IMR-90 (cell line): ENCODE data around the gene API5. TPM values are rescaled to one million over a fixed set of nuclear protein-coding genes. Genes with fewer than 3 reads are reported as not detected.

ENCODE experiments used
- ATAC-seq: fragments of 200-7000 bp; cut with Tn5 transposase; 2 replicates; pipeline ENCODE4 v1.9.1; 2020; ENCODE audit warnings: low read depth, mild to moderate bottlenecking, moderate library complexity
- BruUV-seq: library from RNA; stranded (reverse); fragments of 400-500 nt; replicated peaks from 2 replicates; lab custom pipeline; 2021; lab: Mats Ljungman, UMichigan
- CTCF ChIA-PET: fragments of 300-600 bp; formaldehyde crosslinking; extraction: SDS; loops from one replicate; lab custom pipeline; 2021; ENCODE audit warnings: antibody characterized with exemption; lab: Yijun Ruan, JAX
- POLR2A ChIA-PET: fragments of 300-600 bp; sonication (Branson Sonifier 250); formaldehyde crosslinking; loops from one replicate; lab custom pipeline; 2022; ENCODE audit warnings: antibody characterized with exemption; ENCODE audit not compliant: unreplicated experiment; lab: Charles Lee
- DNase-seq: peaks from one replicate; pipeline ENCODE4 v3.0.0; 2013
- H2AFZ ChIP-seq: replicated peaks from 2 replicates; pipeline ENCODE3; 2013; ENCODE audit warnings: low read length, mild to moderate bottlenecking; ENCODE audit not compliant: poor library complexity
- H2AK5ac ChIP-seq: 2 replicates; pipeline ENCODE4 v1.6.1; 2013; ENCODE audit warnings: low read depth, low read length, inconsistent platforms
- H2AK9ac ChIP-seq: replicated peaks from 2 replicates; pipeline ENCODE3; 2013; ENCODE audit warnings: mild to moderate bottlenecking, low read depth, low read length, moderate library complexity; ENCODE audit not compliant: poor library complexity
- H2BK120ac ChIP-seq: 2 replicates; pipeline ENCODE4 v1.6.1; 2013; ENCODE audit warnings: low read depth, low read length, inconsistent platforms
- H2BK15ac ChIP-seq: 3 replicates; pipeline ENCODE4 v1.6.1; 2013; ENCODE audit warnings: low read depth, low read length, inconsistent platforms
- H2BK20ac ChIP-seq: 2 replicates; pipeline ENCODE4 v1.6.1; 2013; ENCODE audit warnings: low read depth, mild to moderate bottlenecking, inconsistent platforms, low read length, moderate library complexity
- H2BK5ac ChIP-seq: 2 replicates; pipeline ENCODE4 v1.6.1; 2013; ENCODE audit warnings: mild to moderate bottlenecking, low read depth, low read length, inconsistent platforms; ENCODE audit not compliant: poor library complexity, severe bottlenecking
- H3K14ac ChIP-seq: replicated peaks from 2 replicates; pipeline ENCODE4 v1.6.1; 2013; ENCODE audit warnings: low read depth, low read length, inconsistent platforms
- H3K18ac ChIP-seq: 2 replicates; pipeline ENCODE4 v1.6.1; 2013; ENCODE audit warnings: low read depth, low read length, control low read depth
- H3K23ac ChIP-seq: 2 replicates; pipeline ENCODE4 v1.6.1; 2013; ENCODE audit warnings: low read depth, low read length, inconsistent platforms
- H3K27ac ChIP-seq: 2 replicates; pipeline ENCODE4 v1.5.1; 2013; ENCODE audit warnings: mild to moderate bottlenecking, control low read depth, low read length; ENCODE audit not compliant: insufficient read depth
- H3K27me3 ChIP-seq: 2 replicates; pipeline ENCODE4 v1.6.1; 2013; ENCODE audit warnings: low read length; ENCODE audit not compliant: control insufficient read depth, insufficient read depth
- H3K36me3 ChIP-seq: 2 replicates; pipeline ENCODE4 v1.6.1; 2013; ENCODE audit warnings: low read length, mixed read lengths; ENCODE audit not compliant: control insufficient read depth, insufficient read depth
- H3K4ac ChIP-seq: 2 replicates; pipeline ENCODE4 v1.6.1; 2013; ENCODE audit warnings: low read depth, low read length, inconsistent platforms
- H3K4me1 ChIP-seq: 2 replicates; pipeline ENCODE4 v1.6.1; 2013; ENCODE audit warnings: low read length, mixed read lengths; ENCODE audit not compliant: control insufficient read depth, insufficient read depth
- H3K4me2 ChIP-seq: 2 replicates; pipeline ENCODE4 v1.6.1; 2013; ENCODE audit warnings: low read depth, mild to moderate bottlenecking, control low read depth, low read length, moderate library complexity
- H3K4me3 ChIP-seq: 2 replicates; pipeline ENCODE4 v1.5.1; 2013; ENCODE audit warnings: low read depth, mild to moderate bottlenecking, control low read depth, low read length, moderate library complexity; ENCODE audit not compliant: insufficient read depth
- H3K56ac ChIP-seq: 2 replicates; pipeline ENCODE4 v1.6.1; 2013; ENCODE audit warnings: low read length, inconsistent platforms; ENCODE audit not compliant: insufficient read depth; ENCODE audit errors: extremely low read depth
- H3K79me1 ChIP-seq, 2 experiments: 2 replicates each; pipeline ENCODE4 v1.6.1; 2013; ENCODE audit warnings: low read length in 2 of 2, inconsistent platforms in 1 of 2, low read depth in 1 of 2
- H3K9ac ChIP-seq: 2 replicates; pipeline ENCODE4 v1.6.1; 2013; ENCODE audit warnings: low read depth, low read length, control low read depth
- H3K9me1 ChIP-seq: 2 replicates; pipeline ENCODE4 v1.6.1; 2013; ENCODE audit warnings: low read length, inconsistent platforms; ENCODE audit not compliant: insufficient read depth
- H3K9me3 ChIP-seq: 2 replicates; pipeline ENCODE4 v1.6.1; 2013; ENCODE audit warnings: low read length; ENCODE audit not compliant: control insufficient read depth, insufficient read depth
- H4K20me1 ChIP-seq: 2 replicates; pipeline ENCODE4 v1.6.1; 2013; ENCODE audit warnings: low read length, inconsistent platforms; ENCODE audit not compliant: insufficient read depth
- H4K5ac ChIP-seq: 2 replicates; pipeline ENCODE4 v1.6.1; 2013; ENCODE audit warnings: mild to moderate bottlenecking, low read depth, low read length, control low read depth
- H4K8ac ChIP-seq, 2 experiments: 2 replicates each; pipeline ENCODE4 v1.6.1; 2013; ENCODE audit warnings: low read depth in 2 of 2, low read length in 2 of 2, control low read depth in 1 of 2, inconsistent platforms in 1 of 2
- H4K91ac ChIP-seq: 2 replicates; pipeline ENCODE4 v1.6.1; 2013; ENCODE audit warnings: low read depth, low read length, inconsistent platforms; ENCODE audit not compliant: insufficient read depth
- BHLHE40 ChIP-seq: fragments of 150-350 bp; IDR thresholded peaks from 2 replicates; pipeline ENCODE4 v1.6.1; 2016; ENCODE audit warnings: mild to moderate bottlenecking, low read depth, low read length
- CEBPB ChIP-seq: IDR thresholded peaks from 2 replicates; pipeline ENCODE4 v1.6.1; 2012; ENCODE audit warnings: low read depth, low read length, improper control_type of control experiment
- CHD1 ChIP-seq: IDR thresholded peaks from 2 replicates; pipeline ENCODE4 v1.6.1; 2012; ENCODE audit warnings: low read depth, low read length, improper control_type of control experiment
- FOS ChIP-seq: fragments of 150-350 bp; IDR thresholded peaks from 2 replicates; pipeline ENCODE4 v1.6.1; 2016; ENCODE audit warnings: low read depth, low read length
- MAFK ChIP-seq: IDR thresholded peaks from 2 replicates; pipeline ENCODE4 v1.6.1; 2012; ENCODE audit warnings: low read depth, low read length, improper control_type of control experiment
- MAZ ChIP-seq: IDR thresholded peaks from 2 replicates; pipeline ENCODE4 v1.6.1; 2012; ENCODE audit warnings: low read depth, mild to moderate bottlenecking, low read length, improper control_type of control experiment, moderate library complexity, borderline replicate concordance
- MXI1 ChIP-seq: IDR thresholded peaks from 2 replicates; pipeline ENCODE4 v1.6.1; 2012; ENCODE audit warnings: low read depth, mild to moderate bottlenecking, low read length, moderate library complexity, borderline replicate concordance
- POLR2A ChIP-seq: IDR thresholded peaks from 2 replicates; pipeline ENCODE4 v1.6.1; 2012; ENCODE audit warnings: mild to moderate bottlenecking, low read depth, low read length
- RAD21 ChIP-seq: IDR thresholded peaks from 2 replicates; pipeline ENCODE4 v1.6.1; 2012; ENCODE audit warnings: low read length, improper control_type of control experiment
- RCOR1 ChIP-seq: IDR thresholded peaks from 2 replicates; pipeline ENCODE4 v1.6.1; 2012; ENCODE audit warnings: mild to moderate bottlenecking, low read length, improper control_type of control experiment; ENCODE audit not compliant: insufficient replicate concordance
- SMC3 ChIP-seq: fragments of 150-350 bp; IDR thresholded peaks from 2 replicates; pipeline ENCODE4 v1.6.1; 2016; ENCODE audit warnings: low read depth, mild to moderate bottlenecking, antibody characterized with exemption, low read length, moderate library complexity
- WGBS, 2 experiments: methylation state at CpG; one replicate each; pipeline versions ENCODE4 v1.1.5 to v1.1.7; 2013; ENCODE audit warnings: missing lambda C conversion rate in 2 of 2; ENCODE audit not compliant: insufficient read length in 1 of 2; ENCODE audit errors: extremely low coverage in 2 of 2; 5-methylcytosine and 5-hydroxymethylcytosine counted together
- dilution Hi-C: fragments of 300-500 bp; cut with HindIII; formaldehyde crosslinking; loops from one replicate; pipeline ENCODE4 v1.14.3; 2018; ENCODE audit warnings: low sequenced_read_pairs; ENCODE audit not compliant: unreplicated experiment
- in situ Hi-C: fragments of 300-500 bp; cut with MboI; formaldehyde crosslinking; loops from 3 replicates; pipeline ENCODE4 v1.14.3; 2019; ENCODE audit warnings: low sequenced_read_pairs, inconsistent platforms, mixed read lengths
- intact Hi-C: fragments of 100-400 bp; cut with micrococcal nuclease; formaldehyde crosslinking; loops from 2 replicates; pipeline ENCODE4 v1.10.0; 2022
- polyA plus RNA-seq, 3 experiments: library from polyadenylated mRNA; depleted of rRNA; stranded (reverse); fragments of >200 nt; gene quantifications; 2 replicates each; pipeline ENCODE4 v1.2.3, GENCODE V29; 2012; ENCODE audit warnings: low replicate concordance in 1 of 3
- total RNA-seq: library from RNA; depleted of rRNA; stranded (reverse); fragments of >200 nt; gene quantifications from 2 replicates; pipeline ENCODE4 v1.2.3, GENCODE V29; 2012
- TF ChIP-seq, protein P1 (sequence below): fragments of 150-350 bp; IDR thresholded peaks from 2 replicates; pipeline ENCODE4 v1.6.1; 2017; ENCODE audit warnings: mild to moderate bottlenecking, antibody characterized with exemption, low read length, low read depth
- TF ChIP-seq, protein P2 (sequence below): conservative IDR thresholded peaks from 2 replicates; pipeline ENCODE4 v1.5.1; 2012; ENCODE audit warnings: mild to moderate bottlenecking, low read depth, low read length, improper control_type of control experiment
- TF ChIP-seq, protein P3 (sequence below): fragments of 150-350 bp; IDR thresholded peaks from 2 replicates; pipeline ENCODE4 v1.6.1; 2016; ENCODE audit warnings: low read depth, mild to moderate bottlenecking, low read length, moderate library complexity, borderline replicate concordance

Gene API5
- total and polyA plus RNA-seq, 2 of the 4 experiments (the other 2 are of a cell fraction), result 44.9 to 59.9 TPM

DNA sequence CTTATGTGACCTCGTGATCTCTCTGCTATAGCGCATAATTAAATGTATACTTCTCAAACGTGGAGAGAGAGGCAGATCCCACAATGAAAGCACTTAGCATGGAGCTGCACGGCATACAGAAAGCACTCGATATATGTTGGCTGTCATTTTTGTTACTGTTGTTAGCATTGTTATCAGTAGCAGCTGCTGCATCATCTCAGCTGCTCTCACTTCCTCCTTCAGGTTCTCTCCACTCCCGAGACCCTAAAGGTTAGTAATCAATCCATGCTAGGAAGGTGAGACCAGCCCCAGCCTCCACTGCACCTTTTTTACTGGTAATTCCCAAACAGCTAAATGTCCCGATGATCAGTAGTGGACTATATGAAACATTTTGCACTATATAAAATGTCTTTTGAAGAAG, 13.4 kb upstream of the API5 start:
- Histone ChIP-seq H3K18ac (no peak overlapping the region), H3K79me1 (no peaks in the 10 kb centered on the region), H2AK9ac (no peak overlapping the region), H3K56ac (no peak overlapping the region), H4K8ac (no peak overlapping the region), H3K9me3 (no peaks in the 10 kb centered on the region), H3K23ac (no peak overlapping the region), H2AFZ (no peak overlapping the region), H2BK15ac (no peak overlapping the region), H2BK5ac (no peak overlapping the region), H4K91ac (no peak overlapping the region), H3K9ac (no peak overlapping the region), H3K9me1 (no peaks in the 10 kb centered on the region), H3K36me3 (no peaks in the 10 kb centered on the region), H2BK120ac (no peak overlapping the region), H3K27me3 (no peaks in the 10 kb centered on the region), H3K4me3 (no peak overlapping the region), H4K20me1 (no peaks in the 10 kb centered on the region), H3K27ac (no peak overlapping the region), H3K4me2 (no peak overlapping the region), H3K4me1 (no peaks in the 10 kb centered on the region), H3K14ac (no peak overlapping the region), H2AK5ac (no peak overlapping the region), H4K5ac (no peak overlapping the region), H3K4ac (no peak overlapping the region), H2BK20ac (no peak overlapping the region)
- ChIA-PET CTCF (no interaction called here), POLR2A (no interaction called here)
- DNase-seq (no peak), ATAC-seq (no peak)
- TF ChIP-seq FOS (no peak), RAD21 (no peak), POLR2A (no peak), BHLHE40 (no peak), MAFK (no peak), CEBPB (no peak), MXI1 (no peak), SMC3 (no peak), CHD1 (no peak), RCOR1 (no peak), MAZ (no peak)
- TF ChIP-seq, protein P1, sequence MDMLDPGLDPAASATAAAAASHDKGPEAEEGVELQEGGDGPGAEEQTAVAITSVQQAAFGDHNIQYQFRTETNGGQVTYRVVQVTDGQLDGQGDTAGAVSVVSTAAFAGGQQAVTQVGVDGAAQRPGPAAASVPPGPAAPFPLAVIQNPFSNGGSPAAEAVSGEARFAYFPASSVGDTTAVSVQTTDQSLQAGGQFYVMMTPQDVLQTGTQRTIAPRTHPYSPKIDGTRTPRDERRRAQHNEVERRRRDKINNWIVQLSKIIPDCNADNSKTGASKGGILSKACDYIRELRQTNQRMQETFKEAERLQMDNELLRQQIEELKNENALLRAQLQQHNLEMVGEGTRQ, result no peak
- TF ChIP-seq, protein P2, sequence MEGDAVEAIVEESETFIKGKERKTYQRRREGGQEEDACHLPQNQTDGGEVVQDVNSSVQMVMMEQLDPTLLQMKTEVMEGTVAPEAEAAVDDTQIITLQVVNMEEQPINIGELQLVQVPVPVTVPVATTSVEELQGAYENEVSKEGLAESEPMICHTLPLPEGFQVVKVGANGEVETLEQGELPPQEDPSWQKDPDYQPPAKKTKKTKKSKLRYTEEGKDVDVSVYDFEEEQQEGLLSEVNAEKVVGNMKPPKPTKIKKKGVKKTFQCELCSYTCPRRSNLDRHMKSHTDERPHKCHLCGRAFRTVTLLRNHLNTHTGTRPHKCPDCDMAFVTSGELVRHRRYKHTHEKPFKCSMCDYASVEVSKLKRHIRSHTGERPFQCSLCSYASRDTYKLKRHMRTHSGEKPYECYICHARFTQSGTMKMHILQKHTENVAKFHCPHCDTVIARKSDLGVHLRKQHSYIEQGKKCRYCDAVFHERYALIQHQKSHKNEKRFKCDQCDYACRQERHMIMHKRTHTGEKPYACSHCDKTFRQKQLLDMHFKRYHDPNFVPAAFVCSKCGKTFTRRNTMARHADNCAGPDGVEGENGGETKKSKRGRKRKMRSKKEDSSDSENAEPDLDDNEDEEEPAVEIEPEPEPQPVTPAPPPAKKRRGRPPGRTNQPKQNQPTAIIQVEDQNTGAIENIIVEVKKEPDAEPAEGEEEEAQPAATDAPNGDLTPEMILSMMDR, result no peak
- TF ChIP-seq, protein P3, sequence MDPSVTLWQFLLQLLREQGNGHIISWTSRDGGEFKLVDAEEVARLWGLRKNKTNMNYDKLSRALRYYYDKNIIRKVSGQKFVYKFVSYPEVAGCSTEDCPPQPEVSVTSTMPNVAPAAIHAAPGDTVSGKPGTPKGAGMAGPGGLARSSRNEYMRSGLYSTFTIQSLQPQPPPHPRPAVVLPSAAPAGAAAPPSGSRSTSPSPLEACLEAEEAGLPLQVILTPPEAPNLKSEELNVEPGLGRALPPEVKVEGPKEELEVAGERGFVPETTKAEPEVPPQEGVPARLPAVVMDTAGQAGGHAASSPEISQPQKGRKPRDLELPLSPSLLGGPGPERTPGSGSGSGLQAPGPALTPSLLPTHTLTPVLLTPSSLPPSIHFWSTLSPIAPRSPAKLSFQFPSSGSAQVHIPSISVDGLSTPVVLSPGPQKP, result no peak
- WGBS, 2 experiments, result no CpG with 5 or more reads among the region's 7 CpGs
- BruUV-seq, result no TSS peak
- intact Hi-C loops, result no loop called here
- in situ Hi-C loops, result loop anchor here (25.0 kb wide), 1 partner anchor 1836 kb away; the partner anchor contains the start of gene LRRC4C
- dilution Hi-C loops, result no loop called here
